CD4-positive, alpha-beta T cell (primary cell): Measurements from ENCODE around the gene INTS3. TPM values are rescaled to one million over a fixed set of nuclear protein-coding genes. Genes with fewer than 3 reads are reported as not detected.

Experiments
- ATAC-seq: fragments of 200-7000 bp; cut with Tn5 transposase; one replicate; pipeline ENCODE4 v1.10.0; 2022; ENCODE audit warnings: mild to moderate bottlenecking; ENCODE audit not compliant: poor library complexity
- CTCF ChIA-PET: fragments of 350-600 bp; sonication (Branson Sonifier 250); formaldehyde crosslinking; loops from one replicate; lab custom pipeline; 2021; ENCODE audit warnings: antibody characterized with exemption, inconsistent platforms; lab: Charles Lee
- POLR2A ChIA-PET: fragments of 350-600 bp; sonication (Branson Sonifier 250); formaldehyde crosslinking; loops from one replicate; lab custom pipeline; 2021; ENCODE audit warnings: antibody characterized with exemption, inconsistent platforms; lab: Charles Lee
- DNase-seq, 14 experiments: peaks; one replicate each; pipeline ENCODE4 v3.0.0-alpha.2; 2013 to 2020; ENCODE audit warnings: mixed read lengths in 2 of 14
- H3K27ac ChIP-seq, 2 donors: one replicate each; pipeline versions ENCODE4 v1.5.1 to v1.7.0; 2013; ENCODE audit warnings: low read length in 2 of 2, low read depth in 1 of 2, mild to moderate bottlenecking in 1 of 2
- H3K27me3 ChIP-seq, 2 experiments: 1 replicate in 1 of 2; 2 replicates in 1 of 2; pipeline versions ENCODE4 v1.6.1 to v1.7.0; 2013; ENCODE audit warnings: low read length in 2 of 2, control low read depth in 1 of 2, mild to moderate bottlenecking in 1 of 2, moderate library complexity in 1 of 2; ENCODE audit not compliant: insufficient read depth in 2 of 2, control insufficient read depth in 1 of 2
- H3K36me3 ChIP-seq: one replicate; pipeline ENCODE4 v1.6.1; 2013; ENCODE audit warnings: low read length, control low read depth; ENCODE audit not compliant: insufficient read depth
- H3K4me1 ChIP-seq: one replicate; pipeline ENCODE4 v1.6.1; 2013; ENCODE audit warnings: low read length, control low read depth; ENCODE audit not compliant: insufficient read depth
- H3K4me3 ChIP-seq: one replicate; pipeline ENCODE4 v1.5.1; 2013; ENCODE audit warnings: mild to moderate bottlenecking, low read length, moderate library complexity
- H3K9me3 ChIP-seq, 2 experiments: 1 replicate in 1 of 2; 2 replicates in 1 of 2; pipeline versions ENCODE4 v1.6.1 to v1.7.0; 2013; ENCODE audit warnings: low read length in 2 of 2, mild to moderate bottlenecking in 2 of 2, control low read depth in 1 of 2, moderate library complexity in 1 of 2; ENCODE audit not compliant: control insufficient read depth in 1 of 2, insufficient read depth in 1 of 2
- H3K27ac Mint-ChIP-seq: one replicate; pipeline ENCODE4 v1.8.0; 2020; ENCODE audit warnings: mixed read lengths
- H3K27me3 Mint-ChIP-seq: one replicate; pipeline ENCODE4 v1.8.0; 2021; ENCODE audit warnings: mixed read lengths
- H3K36me3 Mint-ChIP-seq: one replicate; pipeline ENCODE4 v1.8.0; 2021; ENCODE audit warnings: low read depth, mixed read lengths
- H3K4me1 Mint-ChIP-seq: one replicate; pipeline ENCODE4 v1.8.0; 2021; ENCODE audit warnings: low read depth, mixed read lengths
- H3K4me3 Mint-ChIP-seq: one replicate; pipeline ENCODE4 v1.8.0; 2020; ENCODE audit warnings: mild to moderate bottlenecking, mixed read lengths
- H3K9me3 Mint-ChIP-seq: one replicate; pipeline ENCODE4 v1.8.0; 2020; ENCODE audit warnings: mixed read lengths
- CTCF ChIP-seq: fragments of 200-600 bp; IDR thresholded peaks from one replicate; pipeline ENCODE4 v1.8.0; 2022; ENCODE audit warnings: antibody characterized with exemption, mild to moderate bottlenecking
- intact Hi-C, 2 experiments: fragments of 100-400 bp; cut with DNase I in 1 of 2; cut with micrococcal nuclease in 1 of 2; formaldehyde crosslinking; loops; one replicate each; pipeline versions ENCODE4 v1.15.1 to v1.9.0; 2023 to 2025; cut with DNase I, micrococcal nuclease
- total RNA-seq, 174 experiments: library from RNA in 2 of 174; stranded (reverse) in 2 of 174; gene quantifications; one replicate each; pipeline ENCODE4 v1.2.3 and lab custom pipeline; 2021 to 2026

INTS3 gene
- total RNA-seq, 2 experiments from 2014 or later, result 24.9 to 27.4 TPM

DNA sequence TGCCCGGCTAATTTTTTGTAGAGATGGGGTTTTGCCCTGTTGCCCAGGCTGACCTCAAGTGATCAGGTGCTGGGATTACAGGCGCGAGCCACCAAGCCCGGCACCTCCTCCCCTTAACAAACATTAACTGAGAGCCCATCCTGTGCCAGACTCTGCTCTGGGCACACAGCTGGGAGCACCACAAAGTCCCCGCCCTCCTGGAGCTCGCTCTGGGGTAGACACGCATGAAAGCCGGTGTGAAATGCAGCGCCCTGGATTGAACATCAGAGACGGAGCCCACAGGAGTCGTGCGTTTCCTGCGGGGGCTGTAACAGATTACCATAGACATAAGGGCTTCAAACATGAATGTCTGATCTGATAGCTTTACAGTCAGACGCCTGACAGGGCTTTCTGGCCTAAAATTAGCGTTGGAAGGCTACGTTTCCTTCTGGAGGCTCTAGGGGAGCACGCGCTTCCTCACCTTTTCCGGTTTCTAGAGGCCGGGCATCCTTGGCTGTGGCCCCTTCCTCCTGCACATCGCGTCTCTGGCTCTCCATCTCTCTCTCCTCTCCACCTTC, 61.7 kb downstream of the INTS3 start:
- no peak overlapping the region for H3K27ac ChIP-seq
- H3K4me3 ChIP-seq, result no peak overlapping the region
- Mint-ChIP-seq H3K27me3 (peaks cover 21% of the 10 kb centered on the region), H3K27ac (no peak overlapping the region), H3K4me1 (peaks cover 18% of the 10 kb centered on the region), H3K4me3 (peak overlapping the region; percentile 22), H3K36me3 (no peaks in the 10 kb centered on the region), H3K9me3 (no peaks in the 10 kb centered on the region)
- peaks cover 9% of the 10 kb centered on the region for H3K4me1 ChIP-seq
- H3K9me3 ChIP-seq, result no peaks in the 10 kb centered on the region
- ATAC-seq (peak; percentile 34), DNase-seq (peak in 2 of 14 experiments; percentile 14 to 29)
- TF ChIP-seq CTCF, result no peak
- POLR2A ChIA-PET, result interaction anchor here (0.8 to 1.7 kb wide), 3 partner anchors 12 to 201 kb away, joined by 3 to 15 read pairs (median 6); partner anchors contain the start of genes RPS27 and SLC27A3
- no peaks in the 10 kb centered on the region for H3K36me3 ChIP-seq
- no peaks in the 10 kb centered on the region for H3K27me3 ChIP-seq
- CTCF ChIA-PET, result no interaction called here
- intact Hi-C loops, result no loop called here

- intact Hi-C loops, result no loop called here
- peak overlapping the region; percentile 18 for H3K4me3 Mint-ChIP-seq
- DNase-seq (peak in 2 of 14 experiments; percentile 51 to 58), ATAC-seq (peak; percentile 17)
- TF ChIP-seq CTCF, result no peak
- peaks cover 18% of the 10 kb centered on the region for H3K4me1 Mint-ChIP-seq
- no peaks in the 10 kb centered on the region for H3K36me3 Mint-ChIP-seq
- H3K4me1 ChIP-seq, result peaks cover 9% of the 10 kb centered on the region
- H3K9me3 ChIP-seq, result no peaks in the 10 kb centered on the region
- H3K36me3 ChIP-seq, result no peaks in the 10 kb centered on the region
- no peak overlapping the region for H3K27ac ChIP-seq
- H3K27me3 ChIP-seq, result no peaks in the 10 kb centered on the region
- H3K4me3 ChIP-seq, result no peak overlapping the region
- H3K9me3 Mint-ChIP-seq, result no peaks in the 10 kb centered on the region
- no peak overlapping the region for H3K27ac Mint-ChIP-seq
- H3K27me3 Mint-ChIP-seq, result peaks cover 21% of the 10 kb centered on the region
- ChIA-PET POLR2A (interaction anchor here (0.8 to 1.7 kb wide), 3 partner anchors 11 to 200 kb away, joined by 3 to 15 read pairs (median 6); partner anchors contain the start of genes RPS27 and SLC27A3), CTCF (no interaction called here)
Observed at GRCh38 chr1:153790313-153790965, 62.6 kb downstream of the INTS3 start.

- H3K4me1 Mint-ChIP-seq, result peaks cover 18% of the 10 kb centered on the region
- H3K9me3 Mint-ChIP-seq, result no peaks in the 10 kb centered on the region
- Histone ChIP-seq H3K36me3 (no peaks in the 10 kb centered on the region), H3K4me3 (no peak overlapping the region), H3K27me3 (no peaks in the 10 kb centered on the region), H3K9me3 (no peaks in the 10 kb centered on the region), H3K4me1 (peaks cover 11% of the 10 kb centered on the region), H3K27ac (no peak overlapping the region)
- ATAC-seq, result peak; percentile 59
- intact Hi-C loops, result no loop called here
- H3K4me3 Mint-ChIP-seq, result peak overlapping the region; percentile 18
- H3K36me3 Mint-ChIP-seq, result no peaks in the 10 kb centered on the region
- ChIA-PET CTCF (no interaction called here), POLR2A (no interaction called here)
- peak in 3 of 14 experiments; percentile 51 to 58 (median 54) for DNase-seq
- peaks cover 21% of the 10 kb centered on the region for H3K27me3 Mint-ChIP-seq
- no peak for TF ChIP-seq CTCF
- H3K27ac Mint-ChIP-seq, result no peak overlapping the region
Observed at GRCh38 chr1:153790966-153791647, 63.3 kb downstream of the INTS3 start.
